Tibial nerve (tissue), 4 donors: ENCODE measurements around the gene GAST.

ENCODE experiments used
- EP300 ChIP-seq, 2 donors: sonication (generic); formaldehyde crosslinking; IDR thresholded peaks; one replicate each; pipeline ENCODE4 v1.6.1; 2017; ENCODE audit warnings: antibody characterized with exemption in 2 of 2, mild to moderate bottlenecking in 1 of 2
- POLR2A ChIP-seq, 2 donors: fragments of 450-650 bp; IDR thresholded peaks; one replicate each; pipeline ENCODE4 v1.6.1; 2017; ENCODE audit warnings: antibody characterized with exemption in 2 of 2, mild to moderate bottlenecking in 2 of 2, moderate library complexity in 2 of 2
- TF ChIP-seq, protein P1 (sequence below), 5 experiments: fragments of 200-600 bp in 3 of 5; fragments of 450-650 bp in 2 of 5; sonication (generic) in 3 of 5; IDR thresholded peaks; one replicate each; pipeline ENCODE4 v1.5.1; 2016 to 2019; ENCODE audit warnings: antibody characterized with exemption in 5 of 5, mild to moderate bottlenecking in 3 of 5, moderate library complexity in 2 of 5

DNA sequence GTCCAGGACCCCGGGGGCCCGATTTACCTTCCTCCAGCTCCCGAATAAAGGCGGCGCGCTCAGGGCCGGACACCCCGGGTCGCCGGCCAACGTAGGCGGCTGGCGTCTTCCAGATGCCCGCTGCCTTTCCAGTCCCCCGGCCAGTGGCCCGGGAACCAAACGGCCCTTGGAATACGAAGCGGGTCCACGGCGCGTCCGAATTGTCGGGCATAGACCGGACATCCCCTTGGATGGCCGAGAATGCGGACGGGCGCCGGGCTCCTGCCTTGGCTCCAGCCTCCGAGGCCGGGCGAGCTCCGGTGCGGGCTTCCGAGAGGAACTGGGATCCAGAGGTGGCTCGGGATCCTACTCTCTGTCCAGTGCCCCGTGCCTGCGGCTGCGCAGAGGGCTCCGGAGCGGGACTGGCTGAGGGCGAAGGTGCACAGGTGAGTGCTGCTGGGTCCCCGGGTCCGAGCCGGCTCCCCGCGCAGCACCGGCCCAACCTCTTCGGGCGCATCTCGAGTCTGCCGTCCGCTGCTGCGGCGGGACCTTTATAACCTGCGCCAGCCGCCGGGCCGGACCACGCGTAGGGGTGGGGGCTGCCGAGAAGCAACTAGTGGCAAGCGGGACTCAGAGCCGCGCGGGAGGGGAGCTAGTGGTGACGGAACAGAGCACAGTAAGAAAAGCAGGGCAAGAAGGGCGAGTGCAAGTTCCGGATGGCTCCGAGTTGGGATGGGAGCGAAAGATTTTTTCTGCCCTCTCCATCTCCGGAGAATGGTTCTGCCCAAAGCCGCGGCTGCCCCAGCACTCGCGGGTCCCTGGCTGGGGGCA, 22.2 kb downstream of the GAST start, which contains the start of gene HAP1:
- TF ChIP-seq, protein P1, sequence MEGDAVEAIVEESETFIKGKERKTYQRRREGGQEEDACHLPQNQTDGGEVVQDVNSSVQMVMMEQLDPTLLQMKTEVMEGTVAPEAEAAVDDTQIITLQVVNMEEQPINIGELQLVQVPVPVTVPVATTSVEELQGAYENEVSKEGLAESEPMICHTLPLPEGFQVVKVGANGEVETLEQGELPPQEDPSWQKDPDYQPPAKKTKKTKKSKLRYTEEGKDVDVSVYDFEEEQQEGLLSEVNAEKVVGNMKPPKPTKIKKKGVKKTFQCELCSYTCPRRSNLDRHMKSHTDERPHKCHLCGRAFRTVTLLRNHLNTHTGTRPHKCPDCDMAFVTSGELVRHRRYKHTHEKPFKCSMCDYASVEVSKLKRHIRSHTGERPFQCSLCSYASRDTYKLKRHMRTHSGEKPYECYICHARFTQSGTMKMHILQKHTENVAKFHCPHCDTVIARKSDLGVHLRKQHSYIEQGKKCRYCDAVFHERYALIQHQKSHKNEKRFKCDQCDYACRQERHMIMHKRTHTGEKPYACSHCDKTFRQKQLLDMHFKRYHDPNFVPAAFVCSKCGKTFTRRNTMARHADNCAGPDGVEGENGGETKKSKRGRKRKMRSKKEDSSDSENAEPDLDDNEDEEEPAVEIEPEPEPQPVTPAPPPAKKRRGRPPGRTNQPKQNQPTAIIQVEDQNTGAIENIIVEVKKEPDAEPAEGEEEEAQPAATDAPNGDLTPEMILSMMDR (IDR thresholded peaks at IDR 0.05): no peak
- no peak for TF ChIP-seq POLR2A (IDR thresholded peaks at IDR 0.05)
- no peak for TF ChIP-seq EP300 (IDR thresholded peaks at IDR 0.05)
